Measurements from ENCODE around the gene ABTB1. TPM values are rescaled to one million over a fixed set of nuclear protein-coding genes. Genes with fewer than 3 reads are reported as not detected.

Gene ABTB1
- total RNA-seq, 3 donors from 2014 or later: 19.9 to 48.7 (median 33.7) TPM

DNA sequence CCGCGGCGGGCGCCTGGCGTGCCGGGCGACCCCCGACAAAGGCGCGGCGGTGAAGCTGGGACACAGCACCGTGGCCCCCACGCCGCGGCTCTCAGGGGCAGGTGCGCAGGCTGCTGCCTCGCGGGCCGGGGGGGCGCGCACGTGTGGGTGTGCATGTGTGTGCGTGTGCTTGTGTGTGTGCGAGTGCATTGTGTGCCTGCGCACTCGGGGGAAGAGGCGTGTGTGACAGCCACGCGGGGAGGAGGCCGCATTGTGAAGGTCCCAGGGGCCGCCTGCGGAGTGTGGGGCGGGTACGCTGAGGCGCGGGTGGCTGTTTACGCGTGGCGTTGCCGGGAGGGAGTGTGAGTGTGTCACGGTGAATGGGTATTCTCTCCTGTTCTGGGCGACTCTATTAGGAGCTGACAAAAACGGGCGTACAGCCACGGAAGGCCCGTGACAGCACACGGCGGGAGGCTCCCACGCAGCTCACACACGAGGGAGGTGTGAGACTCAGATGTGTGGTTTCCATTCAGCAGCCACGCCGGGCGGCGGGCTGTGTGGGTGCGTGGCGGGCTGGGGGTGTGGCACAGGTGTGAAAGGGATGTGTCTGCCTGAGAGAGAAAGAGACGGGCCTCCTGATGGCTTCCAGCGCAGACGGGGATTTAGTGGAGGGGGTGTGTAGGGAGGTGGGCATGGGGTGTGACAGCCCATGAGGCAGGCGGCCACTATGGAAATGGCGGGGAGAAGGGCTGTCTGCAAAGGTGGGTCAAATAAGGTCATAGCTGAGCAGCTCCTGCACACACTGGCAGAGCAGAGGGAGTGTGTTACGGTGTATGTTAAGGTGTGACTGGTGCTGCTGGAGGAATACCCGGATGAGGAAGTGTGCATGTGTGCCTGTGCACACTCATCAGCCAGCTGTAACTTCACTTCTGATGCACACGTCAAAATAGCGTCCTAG lies 43.0 kb upstream of the ABTB1 start:
- intact Hi-C loops (cut with DNase I, micrococcal nuclease): no loop called here
- H3K36me3 ChIP-seq (ENCODE audit: low read depth): no peaks in the 10 kb centered on the region
- H3K9me3 ChIP-seq: no peaks in the 10 kb centered on the region
- peaks cover 10% of the 10 kb centered on the region for H3K4me1 ChIP-seq (ENCODE audit: low read depth)
- TF ChIP-seq CTCF (IDR thresholded peaks at IDR 0.05): no peak
- DNase-seq: peak in 2 of 3 donors; percentile 46 to 66
- H3K4me3 ChIP-seq: no peak overlapping the region
- ATAC-seq: peak; percentile 88

DNA sequence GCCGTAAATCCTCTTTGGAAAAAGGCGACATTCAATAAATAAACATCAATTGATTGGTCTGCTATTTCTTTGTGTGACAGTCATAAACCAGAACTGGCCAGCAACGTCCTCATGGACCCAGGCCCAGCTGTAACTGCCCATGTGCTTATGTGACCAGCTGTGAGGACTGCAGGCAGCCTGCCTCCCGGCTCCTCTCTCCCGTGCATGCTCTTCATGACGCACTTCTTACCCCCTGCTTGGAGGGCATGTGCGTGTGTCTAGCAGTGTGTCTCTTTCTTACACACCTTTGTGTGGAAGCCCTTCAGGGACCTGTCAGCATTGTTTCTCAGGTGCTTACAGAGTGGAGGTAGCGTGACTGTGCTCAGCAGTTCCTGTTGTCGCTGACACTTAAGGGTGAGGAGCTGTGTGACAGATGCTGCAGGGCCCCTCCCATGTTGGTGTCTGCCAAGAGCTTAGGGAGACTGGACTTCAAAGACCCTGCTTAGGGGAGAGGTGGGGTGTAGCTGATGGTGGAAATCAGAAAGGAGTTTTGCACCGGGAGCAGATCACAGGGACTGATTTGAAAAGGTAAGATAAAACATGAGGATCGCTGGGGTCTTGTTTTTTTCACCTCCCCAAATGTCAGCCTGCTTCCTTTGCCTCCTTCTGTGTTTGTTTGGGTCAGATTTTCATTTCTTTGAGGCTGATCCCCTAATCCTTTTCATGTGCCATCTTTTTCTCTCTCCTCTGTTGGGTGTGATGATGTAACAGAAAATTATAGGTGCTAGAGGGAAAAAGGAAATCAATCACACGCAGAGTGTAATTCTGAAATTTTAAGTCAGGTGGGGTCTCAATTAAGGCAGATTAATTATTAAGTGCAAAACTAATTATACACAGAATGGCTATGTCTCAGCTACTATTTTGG lies 41.7 kb upstream of the ABTB1 start:
- intact Hi-C loops (cut with DNase I, micrococcal nuclease): no loop called here
- DNase-seq (no peak), ATAC-seq (no peak)
- Histone ChIP-seq H3K4me3 (no peak overlapping the region), H3K4me1 (ENCODE audit: low read depth) (peaks cover 10% of the 10 kb centered on the region), H3K9me3 (no peaks in the 10 kb centered on the region), H3K36me3 (ENCODE audit: low read depth) (no peaks in the 10 kb centered on the region)
- TF ChIP-seq CTCF (IDR thresholded peaks at IDR 0.05): no peak

DNA sequence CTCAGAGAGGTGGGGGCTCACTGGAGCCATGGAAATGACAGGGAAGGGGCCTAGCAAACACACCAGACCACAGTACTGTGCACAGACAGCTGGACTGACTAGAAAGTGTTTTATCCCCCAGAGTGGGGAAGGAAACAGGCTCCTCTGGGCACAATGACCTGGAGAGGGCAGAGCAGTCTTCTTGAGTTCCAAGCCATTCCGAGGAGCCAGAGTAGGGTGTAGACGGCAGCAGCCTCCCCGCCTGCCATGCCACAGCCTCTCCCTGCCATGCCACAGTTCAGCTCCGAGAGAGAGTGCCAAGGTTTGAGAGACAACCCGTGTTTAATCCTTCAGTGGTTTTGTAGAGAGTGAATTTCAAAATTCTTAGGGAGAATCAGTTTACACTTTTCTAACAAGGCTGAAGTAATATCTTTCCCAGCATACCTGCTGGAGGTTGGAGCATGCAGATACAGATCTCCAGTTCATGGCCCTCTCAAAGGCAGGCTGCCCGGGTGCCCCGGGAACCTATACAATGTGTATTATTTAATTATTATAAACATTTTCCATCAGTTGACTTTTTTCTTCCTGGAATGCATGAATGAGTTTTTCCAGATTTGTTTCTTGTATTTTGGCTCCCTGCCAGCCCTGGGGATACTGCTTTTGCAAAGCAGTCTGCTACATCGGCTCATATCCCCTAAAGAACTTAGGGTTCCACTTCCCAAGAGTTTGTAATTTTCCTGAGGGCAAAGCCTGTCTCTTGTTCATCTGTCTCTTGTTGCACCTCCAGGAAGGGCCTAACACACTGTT lies 40.5 kb upstream of the ABTB1 start:
- no peak for TF ChIP-seq CTCF (IDR thresholded peaks at IDR 0.05)
- Histone ChIP-seq H3K36me3 (ENCODE audit: low read depth) (no peaks in the 10 kb centered on the region), H3K9me3 (no peaks in the 10 kb centered on the region), H3K4me3 (no peak overlapping the region), H3K4me1 (ENCODE audit: low read depth) (peaks cover 10% of the 10 kb centered on the region)
- no peak for DNase-seq
- ATAC-seq: no peak
- intact Hi-C loops (cut with DNase I, micrococcal nuclease): no loop called here

GRCh38 chr3:127634653-127635052 lies 38.1 kb upstream of the ABTB1 start:
- intact Hi-C loops (cut with DNase I, micrococcal nuclease): no loop called here
- no peak overlapping the region for H3K4me3 ChIP-seq
- H3K9me3 ChIP-seq: no peaks in the 10 kb centered on the region
- no peak for TF ChIP-seq CTCF (IDR thresholded peaks at IDR 0.05)
- ATAC-seq (no peak), DNase-seq (no peak)
- H3K36me3 ChIP-seq (ENCODE audit: low read depth): no peaks in the 10 kb centered on the region
- peaks cover 8% of the 10 kb centered on the region for H3K4me1 ChIP-seq (ENCODE audit: low read depth)

- no peak for DNase-seq
- Histone ChIP-seq H3K4me3 (no peak overlapping the region), H3K4me1 (ENCODE audit: low read depth) (no peaks in the 10 kb centered on the region), H3K9me3 (no peaks in the 10 kb centered on the region), H3K36me3 (ENCODE audit: low read depth) (no peaks in the 10 kb centered on the region)
- intact Hi-C loops (cut with DNase I, micrococcal nuclease): no loop called here
- TF ChIP-seq CTCF (IDR thresholded peaks at IDR 0.05): no peak
- no peak for ATAC-seq
These were observed 35.2 kb upstream of the ABTB1 start for GRCh38 chr3:127637546-127637945.
